Islet precursor cell (in vitro differentiated cells): ENCODE measurements around the gene CACNA1H.
A peak's percentile ranks its signal among the peaks of the same experiment; 100 is the strongest.

Source experiments
- DNase-seq: peaks from one replicate; pipeline ENCODE4 v3.0.0-alpha.2; 2018

Gene CACNA1H

GRCh38 chr16:1159325-1159972, 6.5 kb downstream of the CACNA1H start:
- DNase-seq: no peak

GRCh38 chr16:1159973-1160772, 7.3 kb downstream of the CACNA1H start:
- no peak for DNase-seq

DNA sequence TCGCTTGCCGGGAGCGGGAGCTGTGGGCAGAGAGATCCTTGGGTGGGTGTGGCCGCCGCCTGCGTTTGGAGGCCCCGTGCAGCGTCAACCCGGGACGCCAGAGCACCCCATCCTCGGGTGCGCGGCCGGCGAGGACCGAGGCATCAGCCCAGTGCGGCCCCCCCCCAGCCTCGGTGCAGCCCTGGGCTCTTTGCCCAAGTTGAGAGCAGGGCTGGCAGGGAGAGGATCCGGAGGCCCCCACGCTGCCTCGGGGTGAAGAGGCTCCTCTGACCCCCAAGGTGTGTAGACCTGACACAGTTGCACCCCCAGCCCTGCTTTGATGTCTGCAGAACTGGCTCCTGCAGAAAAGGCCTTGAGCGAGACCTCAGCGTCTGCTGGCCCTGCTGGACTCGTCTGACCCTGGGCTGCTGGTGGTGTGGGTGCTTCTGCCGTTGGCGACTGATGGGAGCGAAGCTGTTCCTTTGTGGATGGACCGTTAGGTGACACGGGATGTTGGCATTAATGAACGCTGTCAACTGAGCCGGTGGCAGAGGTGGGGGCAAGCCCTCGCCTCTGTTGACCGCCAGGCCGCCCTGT, 8.0 kb downstream of the CACNA1H start:
- no peak for DNase-seq

DNA sequence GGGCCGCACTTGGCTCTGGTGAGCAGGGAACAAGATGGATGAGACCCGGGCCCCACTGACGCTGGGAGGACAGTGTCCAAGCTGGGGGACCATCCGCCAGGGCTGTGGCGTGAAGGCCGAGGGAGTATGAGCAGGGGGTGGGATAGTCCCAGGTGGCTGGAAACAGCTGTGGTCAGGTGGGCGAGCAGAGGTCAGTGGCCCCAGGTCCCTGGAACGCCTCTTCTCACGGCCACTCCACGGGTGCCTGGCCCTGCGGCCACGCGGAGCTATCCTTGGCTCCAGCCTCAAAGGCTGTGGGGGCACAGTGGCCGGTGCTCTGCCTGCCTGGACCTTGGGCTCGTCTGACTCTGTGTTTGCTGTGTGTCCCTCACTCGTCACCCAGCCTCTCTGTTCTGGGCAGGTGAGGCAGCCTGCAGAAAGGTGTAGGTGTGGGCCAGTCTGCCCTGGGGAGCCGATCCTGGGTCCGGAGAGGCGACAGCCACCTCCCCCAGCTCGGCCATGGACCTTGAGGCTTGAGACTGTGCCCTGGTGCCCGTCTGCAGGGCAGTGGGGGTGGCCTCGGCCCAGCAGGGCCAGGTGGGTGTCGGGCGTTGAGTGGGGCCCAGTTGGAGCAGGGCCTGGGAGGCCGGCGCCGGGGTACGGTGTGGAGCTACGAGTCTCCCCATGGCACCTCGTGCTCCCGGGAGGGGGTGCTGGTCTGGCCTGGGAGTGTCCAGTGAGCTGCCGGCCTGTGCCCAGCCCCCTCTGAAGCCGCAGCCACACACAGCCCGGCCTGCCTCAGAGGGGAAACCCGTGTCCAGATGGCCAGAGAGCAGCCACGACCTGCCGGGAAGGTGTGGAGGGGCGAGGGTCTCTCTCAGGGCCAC, 10.0 kb downstream of the CACNA1H start:
- DNase-seq: no peak

GRCh38 chr16:1163567-1164055, 10.7 kb downstream of the CACNA1H start:
- peak; percentile 91 for DNase-seq

GRCh38 chr16:1164382-1164781, 11.5 kb downstream of the CACNA1H start:
- DNase-seq: no peak

GRCh38 chr16:1164975-1165374, 12.1 kb downstream of the CACNA1H start:
- no peak for DNase-seq

GRCh38 chr16:1165511-1165910, 12.6 kb downstream of the CACNA1H start:
- no peak for DNase-seq

- DNase-seq: no peak
Observed at GRCh38 chr16:1167276-1168107, 14.6 kb downstream of the CACNA1H start.

DNA sequence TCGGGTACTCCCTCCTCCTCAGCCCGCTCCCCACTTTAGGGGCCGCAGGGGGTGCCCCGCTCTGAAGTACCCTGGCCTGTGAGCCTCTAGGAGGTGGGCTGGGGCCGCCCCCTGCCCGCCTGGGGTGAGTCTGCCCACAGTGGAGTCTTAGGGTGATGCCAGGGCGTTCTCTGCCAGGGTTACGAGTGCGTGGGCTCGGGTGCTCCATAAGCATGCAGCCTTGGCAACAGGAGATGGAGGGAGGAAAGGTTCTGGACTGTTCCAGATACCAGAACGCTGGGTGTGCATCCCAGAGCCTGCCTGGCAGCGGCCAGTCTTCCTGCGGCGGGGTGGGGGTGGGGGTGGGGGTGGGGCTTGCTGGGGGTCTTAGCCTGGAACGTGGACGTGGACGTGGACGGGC, 15.9 kb downstream of the CACNA1H start:
- no peak for DNase-seq

DNA sequence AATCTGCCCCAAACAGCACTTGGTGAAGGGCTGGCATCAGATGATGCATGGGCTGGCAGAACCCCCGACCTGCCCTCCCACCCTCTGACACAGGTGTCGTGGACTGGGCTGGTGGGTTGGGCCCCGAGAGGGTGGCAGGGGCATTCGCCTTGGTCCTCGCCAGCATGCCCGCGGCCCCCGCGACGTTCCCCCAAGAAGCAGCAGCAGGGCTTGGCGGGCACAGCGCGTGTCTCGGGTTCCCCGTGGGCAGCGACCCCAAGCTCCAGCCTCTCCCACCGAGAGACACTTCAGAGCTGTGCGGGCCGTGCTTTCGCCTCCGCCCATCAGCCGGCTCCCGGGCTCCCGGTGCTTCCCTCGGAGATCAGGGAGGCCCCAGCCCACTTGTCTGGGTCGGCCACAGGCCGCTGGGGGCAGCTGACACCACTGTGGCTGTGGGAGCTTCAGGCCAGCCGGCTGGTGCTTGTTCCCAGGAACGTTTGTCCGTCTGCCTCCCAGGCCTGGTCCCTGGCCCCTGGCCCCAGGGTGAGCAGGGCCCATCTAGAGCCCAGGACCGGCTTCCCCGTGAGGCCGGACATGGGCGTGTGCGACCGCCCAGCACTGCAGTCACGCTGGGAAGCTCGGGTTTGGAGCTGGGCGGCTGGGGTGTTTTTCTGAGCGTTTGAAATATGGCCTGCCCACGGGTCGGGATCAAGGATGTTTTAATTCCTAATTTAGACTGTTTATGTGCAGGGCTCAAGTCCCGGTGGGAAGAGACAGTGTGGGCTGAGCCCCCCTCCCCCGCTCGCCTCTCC, 16.6 kb downstream of the CACNA1H start:
- DNase-seq: no peak

DNA sequence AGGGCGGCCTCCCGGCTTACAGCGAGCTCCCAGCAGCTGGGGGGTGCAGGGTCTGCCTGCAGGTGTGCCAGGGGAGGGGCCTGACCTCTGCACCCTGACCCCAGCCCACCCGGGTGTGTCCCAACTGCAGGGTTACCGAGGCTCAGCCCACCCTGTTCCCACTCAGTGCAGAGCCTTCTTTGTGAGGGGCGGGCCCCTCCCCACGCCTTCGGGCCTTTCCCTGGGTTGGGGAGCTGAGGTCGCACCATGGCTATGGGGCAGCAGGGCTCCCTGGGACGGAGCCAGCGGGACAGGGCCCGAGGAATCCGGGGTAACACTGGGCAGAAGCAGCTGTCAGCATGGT, 17.1 kb downstream of the CACNA1H start:
- DNase-seq: no peak

DNA sequence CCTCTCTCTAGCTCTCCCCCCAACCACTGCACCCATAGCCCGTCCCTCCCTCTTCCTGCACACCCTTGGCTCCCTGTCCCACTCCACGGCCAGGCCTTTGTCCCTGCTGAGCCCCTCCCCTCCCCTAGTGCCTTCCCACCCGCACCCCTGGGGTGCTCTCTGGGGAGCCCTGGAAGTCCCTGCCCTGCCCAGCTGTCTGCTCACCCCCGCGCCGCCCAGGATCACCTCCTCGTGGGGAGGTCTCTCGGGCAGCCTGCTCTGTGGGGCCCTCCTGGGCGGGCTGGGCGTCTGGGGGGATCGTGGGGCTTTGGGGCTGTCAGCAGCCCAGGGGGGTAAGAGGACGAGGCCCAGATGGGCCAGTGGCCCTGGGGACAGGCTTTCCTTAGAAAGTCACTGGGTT, 18.1 kb downstream of the CACNA1H start:
- no peak for DNase-seq

- no peak for DNase-seq
Observed at GRCh38 chr16:1171854-1172428, 19.0 kb downstream of the CACNA1H start.

DNA sequence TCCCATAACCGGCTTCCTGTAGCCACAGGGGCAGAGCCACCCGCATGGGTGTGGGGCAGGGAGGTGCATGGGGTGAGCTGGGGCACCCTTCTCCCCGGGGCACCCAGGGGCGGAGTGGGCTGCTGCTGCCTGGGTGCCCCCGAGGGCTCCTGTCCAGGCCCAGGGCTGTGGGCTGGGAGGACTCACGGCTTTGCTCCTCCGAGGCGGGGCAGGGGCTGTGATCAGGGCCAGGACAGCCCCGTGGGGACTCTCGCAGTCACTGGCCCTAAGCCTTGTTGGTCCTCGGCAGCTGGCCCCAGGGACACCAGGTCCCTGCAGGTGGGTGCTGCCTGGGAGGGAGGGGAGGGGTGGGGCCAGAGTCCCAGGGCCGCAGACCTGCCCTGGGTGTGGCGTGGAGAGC, 19.7 kb downstream of the CACNA1H start:
- no peak for DNase-seq

DNA sequence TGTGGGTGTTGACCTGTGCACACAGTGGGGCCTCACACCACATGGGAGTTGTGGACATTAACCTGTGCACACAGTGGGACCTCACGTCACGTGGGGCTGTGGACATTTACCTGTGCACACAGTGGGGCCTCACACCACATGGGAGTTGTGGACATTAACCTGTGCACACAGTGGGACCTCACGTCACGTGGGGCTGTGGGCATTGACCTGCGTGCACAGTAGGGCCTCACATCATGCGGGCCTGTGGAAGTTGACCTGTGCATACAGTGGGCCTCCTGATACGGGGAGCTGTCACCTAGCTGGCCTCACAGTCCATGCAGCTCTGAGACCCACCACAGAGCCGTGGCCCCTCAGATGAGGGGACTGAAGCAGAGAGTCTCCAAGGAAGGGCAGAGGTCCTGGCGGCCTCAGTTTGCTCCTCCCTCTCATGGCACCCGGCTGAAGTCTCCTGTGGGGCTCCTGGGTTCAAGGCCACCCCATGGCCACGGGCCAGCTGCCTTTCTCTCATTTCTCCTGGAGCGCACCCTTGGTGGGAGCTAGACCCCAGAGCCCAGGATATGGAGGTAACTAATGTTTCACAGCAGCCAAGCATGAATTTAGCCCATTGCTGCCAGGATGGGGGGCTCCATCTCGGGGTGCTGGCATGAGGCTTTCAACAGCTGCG, 21.0 kb downstream of the CACNA1H start:
- no peak for DNase-seq

GRCh38 chr16:1174477-1175357, 21.8 kb downstream of the CACNA1H start:
- DNase-seq: no peak

- no peak for DNase-seq
Observed at GRCh38 chr16:1175566-1176279, 22.8 kb downstream of the CACNA1H start.
